Measurements from ENCODE around the gene DDAH1.

DDAH1 gene

DNA sequence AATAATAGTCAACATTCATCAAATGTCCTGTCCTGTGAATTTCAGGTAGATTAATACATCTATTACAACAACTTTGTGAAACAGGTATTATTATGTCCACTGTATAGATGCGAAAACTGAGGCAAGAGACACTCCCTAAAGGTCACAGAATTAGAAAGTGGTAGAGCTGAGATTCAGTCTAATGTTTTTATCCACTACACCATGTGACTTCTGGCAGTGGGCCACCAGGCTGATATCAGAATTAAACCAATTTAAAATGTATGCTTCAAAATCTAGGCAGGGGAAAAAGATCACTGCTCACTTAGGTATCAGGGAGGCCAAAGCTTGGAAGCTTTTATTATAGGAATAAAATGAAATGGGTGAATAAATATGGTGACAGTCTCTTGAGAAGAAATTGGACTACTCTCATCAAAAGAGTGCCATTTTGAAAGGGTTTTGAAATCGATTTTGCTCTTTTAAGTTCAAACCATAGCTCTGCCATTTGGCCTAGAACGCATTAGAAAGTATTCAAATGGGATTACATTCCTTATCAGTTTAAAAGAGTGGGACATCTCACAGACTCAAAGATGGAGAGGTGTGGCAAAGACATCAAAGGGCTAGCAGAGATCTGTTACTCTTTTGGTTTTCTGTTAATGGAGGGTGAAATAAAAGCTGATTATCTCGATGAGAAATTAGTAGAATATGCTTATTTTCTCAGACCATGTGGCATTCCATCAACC is 1.9 kb downstream of the DDAH1 start:
- TF ChIP-seq, protein P1, sequence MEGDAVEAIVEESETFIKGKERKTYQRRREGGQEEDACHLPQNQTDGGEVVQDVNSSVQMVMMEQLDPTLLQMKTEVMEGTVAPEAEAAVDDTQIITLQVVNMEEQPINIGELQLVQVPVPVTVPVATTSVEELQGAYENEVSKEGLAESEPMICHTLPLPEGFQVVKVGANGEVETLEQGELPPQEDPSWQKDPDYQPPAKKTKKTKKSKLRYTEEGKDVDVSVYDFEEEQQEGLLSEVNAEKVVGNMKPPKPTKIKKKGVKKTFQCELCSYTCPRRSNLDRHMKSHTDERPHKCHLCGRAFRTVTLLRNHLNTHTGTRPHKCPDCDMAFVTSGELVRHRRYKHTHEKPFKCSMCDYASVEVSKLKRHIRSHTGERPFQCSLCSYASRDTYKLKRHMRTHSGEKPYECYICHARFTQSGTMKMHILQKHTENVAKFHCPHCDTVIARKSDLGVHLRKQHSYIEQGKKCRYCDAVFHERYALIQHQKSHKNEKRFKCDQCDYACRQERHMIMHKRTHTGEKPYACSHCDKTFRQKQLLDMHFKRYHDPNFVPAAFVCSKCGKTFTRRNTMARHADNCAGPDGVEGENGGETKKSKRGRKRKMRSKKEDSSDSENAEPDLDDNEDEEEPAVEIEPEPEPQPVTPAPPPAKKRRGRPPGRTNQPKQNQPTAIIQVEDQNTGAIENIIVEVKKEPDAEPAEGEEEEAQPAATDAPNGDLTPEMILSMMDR (IDR thresholded peaks at IDR 0.05; ENCODE audit: insufficient read depth, missing control alignments) = no peak
- DNase-seq (ENCODE audit: insufficient read length, low spot score) (no peak), FAIRE-seq (no peak)

DNA sequence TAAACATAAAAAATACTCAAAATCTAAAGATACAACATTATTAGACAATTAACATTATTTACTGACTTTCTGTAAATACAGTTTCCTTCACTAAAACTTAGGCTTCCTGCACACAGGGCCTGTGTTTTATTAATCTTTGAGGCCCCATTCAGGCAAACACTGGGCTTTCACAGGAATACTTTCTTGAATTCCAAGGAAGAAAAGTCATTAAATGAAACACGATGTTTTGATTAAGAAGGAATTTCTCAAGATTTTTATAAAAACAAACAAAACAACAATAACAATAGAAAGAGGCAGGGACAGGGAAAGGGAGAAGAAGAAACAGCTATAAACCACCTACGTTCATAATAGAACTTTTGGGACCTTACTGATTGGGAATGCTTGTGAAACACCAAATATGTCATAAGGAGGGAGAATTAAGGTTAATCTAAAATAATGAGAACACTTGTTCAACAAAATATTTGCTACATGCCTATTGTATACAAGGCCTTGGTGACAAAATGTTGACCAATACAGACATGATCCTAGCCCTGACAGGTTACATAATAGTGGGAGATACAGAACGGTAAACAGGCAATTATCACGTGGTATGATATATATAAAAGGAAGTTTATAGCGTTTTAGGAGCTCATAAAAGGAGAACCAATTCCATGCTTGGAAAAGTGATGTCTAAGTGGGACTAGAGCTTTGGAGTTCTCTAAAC is 3.6 kb downstream of the DDAH1 start:
- FAIRE-seq (no peak), DNase-seq (ENCODE audit: insufficient read length, low spot score) (no peak)
- TF ChIP-seq, protein P1 (IDR thresholded peaks at IDR 0.05; ENCODE audit: insufficient read depth, missing control alignments) = no peak

DNA sequence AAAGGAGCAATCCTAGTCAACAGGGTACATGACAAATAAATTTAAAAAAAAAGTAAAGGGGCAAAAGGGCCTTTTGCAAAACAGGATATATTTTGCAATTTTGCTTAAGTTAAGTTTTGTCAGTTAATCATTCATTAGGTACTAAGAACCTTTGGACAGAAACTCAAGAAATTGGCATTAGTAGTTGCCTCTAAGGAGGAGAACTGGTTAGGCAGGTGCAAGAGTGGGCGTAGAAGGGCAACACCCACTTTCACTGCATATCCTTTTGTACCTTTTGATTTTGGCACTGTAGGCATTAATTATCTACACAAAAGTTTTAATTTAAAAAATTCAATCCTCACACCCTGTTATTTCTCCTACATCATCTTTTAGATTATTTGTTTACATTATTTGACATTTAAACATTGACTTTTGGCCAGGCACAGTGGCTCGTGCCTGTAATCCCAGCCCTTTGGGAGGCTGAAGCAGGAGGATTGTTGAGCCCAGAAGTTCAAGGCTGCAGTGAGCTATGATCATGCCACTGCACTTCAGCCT is 4.3 kb downstream of the DDAH1 start:
- no peak for FAIRE-seq
- TF ChIP-seq, protein P1 (IDR thresholded peaks at IDR 0.05; ENCODE audit: insufficient read depth, missing control alignments) = no peak
- no peak for DNase-seq (ENCODE audit: insufficient read length, low spot score)

DNA sequence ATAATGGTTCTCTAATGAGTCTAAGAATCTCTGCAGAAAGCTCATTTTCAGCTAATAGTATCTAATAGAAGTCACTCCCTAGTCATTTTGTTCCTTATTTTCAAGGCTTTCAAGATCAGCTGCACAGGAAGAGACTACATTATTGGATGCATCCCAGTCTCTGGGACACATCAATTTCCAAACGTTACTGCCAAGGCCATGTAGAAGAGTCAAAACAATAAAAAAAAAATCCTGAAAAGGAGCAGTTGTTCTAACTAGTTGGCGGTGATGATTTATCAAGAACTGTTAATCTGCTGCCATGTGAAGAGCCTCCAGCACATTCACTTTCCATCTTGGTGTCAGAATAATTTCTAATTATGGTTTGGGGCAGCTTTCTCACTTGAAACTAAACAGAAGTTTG is 5.7 kb downstream of the DDAH1 start:
- FAIRE-seq (no peak), DNase-seq (ENCODE audit: insufficient read length, low spot score) (no peak)
- TF ChIP-seq, protein P1 (IDR thresholded peaks at IDR 0.05; ENCODE audit: insufficient read depth, missing control alignments) = no peak

DNA sequence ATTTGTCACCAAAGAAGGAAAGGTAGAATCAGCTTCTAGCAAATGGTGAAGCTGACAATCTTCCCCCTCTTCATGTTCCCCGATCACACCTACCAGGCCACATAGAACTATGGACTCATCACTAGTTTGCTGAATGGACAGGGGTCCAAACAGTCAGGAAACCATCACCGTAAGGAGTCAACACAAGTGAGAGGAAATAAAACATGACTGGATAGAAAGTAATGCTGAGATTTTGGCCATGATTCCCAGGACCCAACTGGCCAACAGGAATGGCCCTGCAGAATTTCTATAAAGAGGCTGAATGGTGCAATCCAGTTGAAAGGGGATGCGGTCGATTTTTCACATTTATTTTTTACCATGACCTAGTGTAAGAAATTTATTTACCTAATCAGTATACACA is 10.7 kb downstream of the DDAH1 start:
- TF ChIP-seq, protein P1 (IDR thresholded peaks at IDR 0.05; ENCODE audit: insufficient read depth, missing control alignments) = no peak
- DNase-seq (ENCODE audit: insufficient read length, low spot score) (no peak), FAIRE-seq (no peak)

DNA sequence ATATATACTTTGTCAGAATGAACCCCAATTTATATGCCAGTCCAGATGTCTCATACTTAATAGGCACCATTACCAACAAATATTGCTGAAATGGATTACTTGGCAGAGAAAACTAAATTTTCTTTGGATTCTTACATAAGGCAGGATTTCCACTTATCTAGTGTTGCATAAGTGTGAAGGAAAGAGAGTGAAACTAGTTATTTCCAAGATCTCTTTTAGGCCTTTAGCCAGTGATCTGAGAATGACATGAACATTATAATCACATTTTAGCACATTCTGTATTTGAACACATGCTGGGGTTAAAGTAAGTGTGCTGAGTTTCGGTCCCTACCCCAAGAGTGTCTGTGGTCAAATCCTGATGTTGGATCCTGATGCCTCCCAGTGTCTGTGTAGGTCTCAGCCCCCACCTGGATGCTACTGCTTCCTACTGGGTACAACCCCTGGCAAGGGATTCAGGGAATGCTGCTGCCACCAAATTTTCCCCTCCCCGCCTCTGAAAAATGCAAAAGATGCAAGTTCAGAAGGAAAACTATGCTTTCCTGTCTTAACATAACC is 11.2 kb downstream of the DDAH1 start:
- TF ChIP-seq, protein P1 (IDR thresholded peaks at IDR 0.05; ENCODE audit: insufficient read depth, missing control alignments) = no peak
- DNase-seq (ENCODE audit: insufficient read length, low spot score) = no peak
- FAIRE-seq = no peak

Data from D721Med (cell line).